Body of pancreas (tissue), 4 donors: ENCODE measurements around the gene SIGLEC1.

Source experiments
- POLR2A ChIP-seq, 3 donors: fragments of 450-650 bp; IDR thresholded peaks; one replicate each; pipeline ENCODE4 v1.6.1; 2016; ENCODE audit warnings: antibody characterized with exemption in 3 of 3, mild to moderate bottlenecking in 2 of 3
- TF ChIP-seq, protein P1 (sequence below), 7 experiments: fragments of 450-650 bp in 4 of 7; fragments of 200-600 bp in 3 of 7; sonication (generic) in 3 of 7; IDR thresholded peaks; one replicate each; pipeline ENCODE4 v1.5.1; 2016 to 2019; ENCODE audit warnings: antibody characterized with exemption in 7 of 7

- TF ChIP-seq, protein P1, sequence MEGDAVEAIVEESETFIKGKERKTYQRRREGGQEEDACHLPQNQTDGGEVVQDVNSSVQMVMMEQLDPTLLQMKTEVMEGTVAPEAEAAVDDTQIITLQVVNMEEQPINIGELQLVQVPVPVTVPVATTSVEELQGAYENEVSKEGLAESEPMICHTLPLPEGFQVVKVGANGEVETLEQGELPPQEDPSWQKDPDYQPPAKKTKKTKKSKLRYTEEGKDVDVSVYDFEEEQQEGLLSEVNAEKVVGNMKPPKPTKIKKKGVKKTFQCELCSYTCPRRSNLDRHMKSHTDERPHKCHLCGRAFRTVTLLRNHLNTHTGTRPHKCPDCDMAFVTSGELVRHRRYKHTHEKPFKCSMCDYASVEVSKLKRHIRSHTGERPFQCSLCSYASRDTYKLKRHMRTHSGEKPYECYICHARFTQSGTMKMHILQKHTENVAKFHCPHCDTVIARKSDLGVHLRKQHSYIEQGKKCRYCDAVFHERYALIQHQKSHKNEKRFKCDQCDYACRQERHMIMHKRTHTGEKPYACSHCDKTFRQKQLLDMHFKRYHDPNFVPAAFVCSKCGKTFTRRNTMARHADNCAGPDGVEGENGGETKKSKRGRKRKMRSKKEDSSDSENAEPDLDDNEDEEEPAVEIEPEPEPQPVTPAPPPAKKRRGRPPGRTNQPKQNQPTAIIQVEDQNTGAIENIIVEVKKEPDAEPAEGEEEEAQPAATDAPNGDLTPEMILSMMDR (IDR thresholded peaks at IDR 0.05) = no peak
- TF ChIP-seq POLR2A (IDR thresholded peaks at IDR 0.05) = no peak
Observed at GRCh38 chr20:3670511-3670910, 41.9 kb downstream of the SIGLEC1 start.
